ENCODE data around the gene ELOF1.
"Not testable (repeated sequence)": the region's sequence is repeated elsewhere in the genome, so short reads cannot be mapped to it uniquely, and the experiment has no call there.

The ELOF1 gene

GRCh38 chr19:11558881-11559828 lies at the start of gene ELOF1:
Gene ELOF1 (minus strand): TSS chr19:11559230. CDS start chr19:11554347, 4,883 bp downstream.
- DNase-seq (ENCODE audit: low spot score) (peak; percentile 96), FAIRE-seq (peak; percentile 81)

DNA sequence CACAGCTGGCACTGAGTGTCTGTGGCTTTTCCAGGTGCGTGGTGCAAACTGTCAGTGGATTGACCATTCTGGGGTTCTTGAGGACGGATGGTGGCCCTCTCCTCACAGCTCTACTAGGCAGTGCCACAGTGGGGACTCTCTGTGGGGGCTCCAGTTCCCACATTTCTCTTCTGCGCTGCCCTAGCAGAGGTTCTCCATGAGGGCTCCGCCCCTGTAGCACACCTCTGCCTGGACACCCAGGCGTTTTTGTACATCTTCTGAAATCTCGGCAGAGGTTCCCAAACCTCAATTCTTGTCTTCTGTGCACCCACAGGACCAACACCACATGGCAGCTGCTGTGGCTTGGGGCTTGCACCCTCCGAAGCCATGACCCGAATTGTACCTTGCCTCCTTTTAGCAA lies 47.5 kb upstream of the ELOF1 start:
- no peak for FAIRE-seq
- DNase-seq (ENCODE audit: low spot score), result no peak

GRCh38 chr19:11599704-11600103 lies 40.7 kb upstream of the ELOF1 start:
- FAIRE-seq; DNase-seq (ENCODE audit: low spot score): not testable (repeated sequence)

DNA sequence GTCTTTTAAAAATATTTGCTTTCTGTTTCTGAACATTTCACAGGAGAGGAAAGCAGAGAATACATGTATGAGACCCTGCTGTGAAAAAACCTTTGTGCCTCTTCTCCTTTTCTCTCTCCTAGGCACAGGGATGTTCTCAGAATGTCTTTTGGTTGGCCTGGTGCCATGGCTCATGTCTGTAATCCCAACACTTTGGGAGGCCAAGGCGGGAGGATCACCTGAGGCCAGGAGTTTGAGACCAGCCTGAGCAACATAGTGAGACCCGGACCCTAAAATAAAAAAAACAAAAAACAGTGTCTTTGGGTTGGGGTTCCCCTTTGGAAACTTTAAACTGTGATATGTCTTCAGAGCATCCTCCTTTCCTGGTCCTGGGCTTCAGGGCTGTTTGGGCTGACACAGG lies 39.7 kb upstream of the ELOF1 start:
- FAIRE-seq, result no peak
- DNase-seq (ENCODE audit: low spot score), result no peak

- no peak for DNase-seq (ENCODE audit: low spot score)
- FAIRE-seq, result no peak
Observed at GRCh38 chr19:11598103-11598483, 39.1 kb upstream of the ELOF1 start.

DNA sequence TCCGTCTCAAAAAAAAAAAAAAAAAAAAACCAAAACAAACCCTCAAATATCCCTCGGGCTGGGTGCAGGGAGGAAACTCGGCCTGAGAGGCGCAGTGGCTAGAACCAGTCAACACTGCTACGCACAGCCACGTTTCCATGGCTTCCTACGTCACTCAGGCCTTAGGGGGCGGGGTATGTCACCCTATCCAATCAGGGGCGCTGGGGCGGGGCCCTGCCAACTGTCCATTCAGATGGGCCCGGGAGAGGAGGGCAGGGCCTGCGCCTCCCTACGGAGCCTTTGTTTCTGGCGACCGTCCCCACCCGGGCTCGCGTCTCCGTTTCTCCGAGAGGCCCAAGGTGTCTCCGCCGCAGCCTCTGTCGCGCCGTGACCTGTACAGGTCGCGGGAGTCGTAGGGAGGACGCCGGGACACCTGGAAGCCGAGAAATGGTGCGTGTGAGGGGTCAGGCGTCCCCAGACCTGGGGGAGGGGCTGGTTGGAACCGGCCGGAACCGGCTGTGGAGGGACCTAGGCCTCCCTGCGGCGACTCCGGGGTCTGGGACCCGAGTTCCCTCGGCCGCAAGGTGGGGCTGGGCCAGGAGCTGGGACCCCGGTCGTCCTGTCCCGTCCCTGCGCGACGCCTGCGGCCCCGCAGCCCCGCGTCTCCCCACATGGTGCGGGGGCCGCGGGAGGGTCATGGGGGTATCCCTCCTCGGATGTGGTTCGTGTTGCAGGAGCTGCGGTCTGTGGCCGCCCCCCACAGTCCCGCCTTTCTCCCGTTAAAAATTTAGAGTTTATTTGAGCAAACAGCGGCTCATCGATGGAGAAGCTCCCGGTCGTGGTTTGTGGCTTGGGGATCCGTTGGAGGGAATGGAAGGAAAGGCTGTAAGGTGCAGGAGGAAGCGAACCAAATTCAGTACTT lies 38.4 kb upstream of the ELOF1 start, which contains the start of gene ZNF627:
Gene ZNF627 (plus strand): TSS at position 282 of the 901 bp plus-strand sequence. CDS start 145 bp downstream, at position 427.
- DNase-seq (ENCODE audit: low spot score) (peak; percentile 94), FAIRE-seq (peak; percentile 87)

DNA sequence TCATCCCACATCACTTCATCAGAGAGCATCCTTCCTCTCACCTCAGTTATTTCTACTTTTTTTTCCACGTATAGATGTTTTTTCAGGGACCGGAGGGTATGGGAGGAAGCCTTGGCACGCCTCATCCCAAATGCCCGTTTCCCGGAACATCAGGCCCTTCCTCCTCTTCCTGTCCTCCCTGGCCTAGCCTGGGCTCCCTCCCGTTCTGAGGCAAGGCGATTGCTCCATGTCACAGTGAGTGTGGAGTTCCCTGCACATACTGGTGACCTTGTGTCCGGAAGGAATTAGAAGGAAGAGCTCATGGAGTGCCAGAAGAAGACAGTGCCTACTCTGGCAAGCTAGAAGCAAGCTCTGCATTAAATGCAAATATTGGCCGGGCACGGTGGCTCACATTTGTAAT lies 37.1 kb upstream of the ELOF1 start:
- FAIRE-seq, result no peak
- DNase-seq (ENCODE audit: low spot score), result no peak

DNA sequence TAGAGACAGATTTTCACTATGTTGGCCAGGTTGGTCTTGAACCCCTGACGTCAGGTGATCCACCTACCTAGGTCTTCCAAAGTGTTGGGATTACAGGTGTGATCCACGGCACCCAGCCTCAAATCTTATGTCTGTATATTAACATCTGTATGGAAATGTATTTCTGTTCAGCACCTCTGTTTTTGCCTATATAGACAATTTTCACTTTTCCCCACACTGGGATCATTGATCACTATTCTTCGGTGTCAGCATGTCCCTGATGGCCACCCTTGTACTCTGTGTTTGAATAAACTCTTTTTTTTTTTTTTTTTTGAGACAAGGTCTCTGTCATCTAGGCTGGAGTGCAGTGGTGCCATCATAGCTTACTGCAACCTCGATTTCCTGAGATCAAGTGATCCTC lies 35.1 kb upstream of the ELOF1 start:
- FAIRE-seq, result no peak
- DNase-seq (ENCODE audit: low spot score), result no peak

GRCh38 chr19:11587975-11588631 lies 29.1 kb upstream of the ELOF1 start:
- DNase-seq (ENCODE audit: low spot score), result no peak
- FAIRE-seq, result no peak

DNA sequence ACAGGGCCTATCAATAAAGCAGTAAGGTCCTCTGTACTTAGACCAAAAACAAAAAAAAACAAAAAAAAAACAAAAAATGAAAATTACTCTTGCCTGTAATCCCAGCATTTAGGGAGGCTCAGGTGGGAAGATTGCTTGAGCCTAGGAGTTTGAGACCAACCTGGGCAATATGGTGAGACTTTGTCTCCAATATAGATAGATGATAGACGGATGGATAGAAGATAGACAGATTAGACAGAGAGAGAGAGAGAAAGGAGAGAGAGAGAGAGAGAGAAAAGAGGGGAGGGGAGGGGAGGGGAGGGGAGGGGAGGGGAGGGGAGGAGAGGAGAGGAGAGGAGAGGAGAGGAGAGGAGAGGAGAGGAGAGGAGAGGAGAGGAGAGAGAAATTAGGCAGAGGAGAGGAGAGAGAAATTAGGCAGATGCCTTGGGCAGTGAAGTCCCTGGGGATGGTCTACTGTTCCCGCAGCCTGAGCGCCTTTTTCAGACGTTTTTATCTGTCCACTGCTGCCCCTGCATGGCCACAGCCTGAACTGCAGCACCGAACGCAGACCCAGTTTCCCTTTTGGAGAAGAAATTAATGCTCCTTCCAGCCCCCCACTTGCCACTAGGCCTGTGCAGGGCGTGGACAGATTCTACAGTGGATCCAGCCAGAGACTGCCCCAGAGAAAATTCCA lies 28.4 kb upstream of the ELOF1 start:
- DNase-seq (ENCODE audit: low spot score) (peak; percentile 55), FAIRE-seq (no peak)

DNA sequence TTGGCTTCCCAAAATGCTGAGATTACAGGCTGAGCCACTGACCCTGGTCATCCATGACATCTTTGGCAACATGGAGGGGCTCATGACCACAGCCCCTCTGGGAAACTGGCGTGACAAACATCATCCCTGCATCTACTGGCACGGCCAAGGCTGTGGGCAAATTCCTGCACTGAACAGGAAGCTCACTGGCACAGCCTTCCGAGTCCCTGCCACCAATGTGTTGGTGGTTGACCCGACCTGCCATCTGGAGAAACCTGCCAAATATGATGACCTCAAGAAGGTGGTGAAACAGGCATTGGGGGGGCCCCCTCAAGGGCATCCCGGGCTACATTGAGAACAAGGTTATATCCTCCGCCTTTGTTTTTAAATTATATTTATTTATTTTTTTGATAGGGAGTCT lies 27.3 kb upstream of the ELOF1 start:
- DNase-seq (ENCODE audit: low spot score), result no peak
- no peak for FAIRE-seq

GRCh38 chr19:11581740-11582139 lies 22.7 kb upstream of the ELOF1 start:
- DNase-seq (ENCODE audit: low spot score) (peak; percentile 22), FAIRE-seq (no peak)

- DNase-seq (ENCODE audit: low spot score), result no peak
- no peak for FAIRE-seq
Observed at GRCh38 chr19:11580116-11580515, 21.1 kb upstream of the ELOF1 start.

DNA sequence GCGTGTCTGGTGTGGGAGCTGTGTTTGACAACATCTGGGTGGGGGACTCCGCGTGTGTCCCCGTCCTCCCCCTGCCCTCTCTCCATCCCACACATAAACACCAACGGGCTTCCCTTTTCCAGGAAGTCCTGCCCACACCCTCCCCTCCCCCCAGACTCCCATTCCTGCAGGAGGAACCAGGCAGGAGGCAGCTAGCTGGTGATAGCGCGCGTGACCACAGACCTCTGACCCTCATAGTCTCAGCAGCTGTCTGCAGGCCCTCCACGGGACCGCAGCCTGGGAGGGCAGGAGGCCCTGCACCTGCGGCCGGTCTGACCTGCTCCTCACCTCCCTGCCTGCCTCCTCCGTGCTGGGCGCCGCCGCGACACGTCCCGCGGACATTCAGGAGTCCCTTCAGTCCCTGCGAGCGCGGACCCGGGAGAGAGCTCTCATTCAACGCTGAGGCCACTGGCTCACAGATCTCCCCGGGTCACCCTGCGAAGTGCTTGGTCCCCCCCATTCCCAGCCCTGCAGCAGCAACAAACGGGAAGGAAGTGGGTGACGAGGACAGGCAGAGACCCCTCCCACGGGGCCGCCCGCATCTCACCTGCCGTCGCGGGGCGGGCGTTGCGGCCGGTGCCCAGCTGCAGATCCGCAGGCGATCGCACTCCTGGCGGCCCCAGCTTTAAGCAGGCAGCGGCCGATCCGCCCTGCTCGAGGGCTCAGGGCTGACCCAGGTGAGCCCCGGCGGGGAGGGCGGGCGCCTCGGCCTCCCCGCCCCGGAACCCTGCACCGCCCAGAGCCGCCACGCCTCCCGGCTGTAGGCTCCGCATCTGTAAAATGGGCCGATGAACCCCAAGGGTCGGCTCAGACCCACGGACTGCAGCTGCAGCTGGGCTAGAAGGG lies 19.5 kb upstream of the ELOF1 start:
- DNase-seq (ENCODE audit: low spot score) (no peak), FAIRE-seq (no peak)

DNA sequence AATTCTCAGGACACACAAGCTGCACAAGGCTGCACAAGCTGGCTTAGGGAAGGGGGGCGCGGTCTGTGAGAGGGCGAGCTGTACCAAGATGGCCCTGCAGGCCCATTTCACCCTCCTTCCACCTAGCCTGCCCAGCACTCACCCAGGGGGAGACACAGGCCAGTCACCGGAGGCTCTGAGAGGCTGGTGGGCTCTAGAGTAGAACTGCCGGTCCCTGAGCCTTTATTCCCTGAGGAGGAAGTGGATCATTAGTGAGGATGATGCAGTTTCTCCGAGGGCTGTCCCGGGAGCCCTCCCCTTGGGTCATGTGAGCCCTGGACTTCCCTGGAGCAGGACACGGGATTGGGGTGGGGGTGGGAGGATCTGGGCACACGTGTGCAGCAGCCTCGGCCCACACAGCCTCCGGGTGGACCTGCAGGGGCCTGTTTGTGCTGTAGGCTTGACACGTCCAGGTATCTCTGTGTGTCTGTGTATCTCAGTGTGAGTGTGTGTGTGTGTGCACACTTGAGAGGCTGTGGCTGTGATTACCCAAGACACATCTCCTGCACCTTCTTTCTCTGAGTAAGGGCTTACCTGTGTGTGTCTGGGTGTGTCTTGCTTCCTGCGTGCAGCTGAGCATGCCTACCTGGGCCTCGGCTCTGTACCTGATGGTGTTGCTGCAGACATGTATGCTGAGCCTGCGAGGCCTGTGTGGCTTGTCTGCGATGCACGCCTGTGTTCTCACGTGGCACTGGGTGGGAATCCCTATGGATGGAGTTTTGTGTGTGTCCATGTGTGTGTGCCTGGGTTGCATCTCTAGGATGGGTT lies 18.6 kb upstream of the ELOF1 start, which contains the start of gene ACP5:
Gene ACP5 (minus strand): TSS at position 195 of the 807 bp plus-strand sequence. CDS start 328 bp downstream, outside the sequence.
- DNase-seq (ENCODE audit: low spot score) (no peak), FAIRE-seq (no peak)

GRCh38 chr19:11576227-11576626 lies 17.2 kb upstream of the ELOF1 start:
- no peak for DNase-seq (ENCODE audit: low spot score)
- FAIRE-seq, result no peak

- FAIRE-seq (no peak), DNase-seq (ENCODE audit: low spot score) (no peak)
Observed at GRCh38 chr19:11574689-11575088, 15.7 kb upstream of the ELOF1 start.

DNA sequence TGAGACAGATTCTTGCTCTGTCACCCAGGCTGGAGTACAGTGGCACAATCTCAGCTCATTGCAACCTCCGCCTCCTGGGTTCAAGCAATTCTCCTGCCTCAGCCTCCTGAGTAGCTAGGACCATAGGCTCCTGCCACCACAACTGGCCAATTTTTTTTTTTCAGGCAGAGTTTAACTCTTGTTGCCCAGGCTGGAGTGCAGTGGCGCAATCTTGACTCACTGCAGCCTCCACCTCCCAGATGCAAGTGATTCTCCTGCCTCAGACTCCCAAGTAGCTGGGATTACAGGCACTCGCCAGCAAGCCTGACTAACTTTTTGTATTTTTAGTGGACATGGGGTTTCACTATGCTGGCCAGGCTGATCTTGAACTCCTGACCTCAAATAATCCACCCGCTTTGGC lies 14.7 kb upstream of the ELOF1 start:
- DNase-seq (ENCODE audit: low spot score); FAIRE-seq: not testable (repeated sequence)

DNA sequence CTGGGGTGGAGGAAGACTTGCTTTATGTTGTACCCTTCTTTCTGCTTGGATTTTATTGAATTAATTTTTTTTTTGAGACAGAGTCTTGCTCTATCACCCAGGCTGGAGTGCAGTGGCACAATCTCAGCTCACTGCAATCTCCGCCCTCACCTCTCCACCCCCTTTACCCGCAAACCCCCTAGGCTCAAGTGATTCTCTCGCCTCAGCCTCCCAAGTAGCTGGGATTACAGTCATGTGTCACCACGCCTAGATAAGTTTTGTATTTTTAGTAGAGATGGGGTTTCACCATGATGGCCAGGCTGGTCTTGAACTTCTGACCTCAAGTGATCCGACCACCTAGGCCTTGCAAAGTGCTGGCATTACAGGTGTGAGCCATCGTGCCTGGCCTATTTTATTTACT lies 14.3 kb upstream of the ELOF1 start:
- DNase-seq (ENCODE audit: low spot score); FAIRE-seq: not testable (repeated sequence)
